HEK293 (cell line): ENCODE measurements around the gene SRP14.

ENCODE experiments used
- GLIS1 ChIP-seq: fragments of 450-650 bp; formaldehyde crosslinking; IDR thresholded peaks from 2 replicates; pipeline ENCODE4 v1.5.1; 2016; ENCODE audit warnings: missing biosample characterization, missing genetic modification characterization
- IKZF3 ChIP-seq: fragments of 450-650 bp; IDR thresholded peaks from 2 replicates; pipeline ENCODE4 v1.5.0; 2018; ENCODE audit warnings: missing biosample characterization, mild to moderate bottlenecking, missing genetic modification characterization, moderate library complexity
- KLF7 ChIP-seq: fragments of 450-650 bp; formaldehyde crosslinking; IDR thresholded peaks from 2 replicates; pipeline ENCODE4 v1.5.1; 2016; ENCODE audit warnings: missing biosample characterization, missing genetic modification characterization, borderline replicate concordance
- RBAK ChIP-seq: fragments of 450-650 bp; formaldehyde crosslinking; IDR thresholded peaks from 2 replicates; pipeline ENCODE4 v1.5.1; 2016; ENCODE audit warnings: missing biosample characterization, missing genetic modification characterization
- ZNF426 ChIP-seq: fragments of 450-650 bp; formaldehyde crosslinking; IDR thresholded peaks from 2 replicates; pipeline ENCODE4 v1.5.1; 2017; ENCODE audit warnings: missing biosample characterization, missing genetic modification characterization, mild to moderate bottlenecking, inconsistent platforms, moderate library complexity
- ZNF510 ChIP-seq: fragments of 450-650 bp; formaldehyde crosslinking; IDR thresholded peaks from 2 replicates; pipeline ENCODE4 v1.5.1; 2018; ENCODE audit warnings: mild to moderate bottlenecking, missing genetic modification characterization, missing biosample characterization; ENCODE audit not compliant: insufficient replicate concordance
- ZNF571 ChIP-seq: fragments of 450-650 bp; formaldehyde crosslinking; IDR thresholded peaks from 2 replicates; pipeline ENCODE4 v1.5.0; 2017; ENCODE audit warnings: missing biosample characterization, missing genetic modification characterization
- ZNF843 ChIP-seq: fragments of 450-650 bp; formaldehyde crosslinking; IDR thresholded peaks from 2 replicates; pipeline ENCODE4 v1.5.1; 2016; ENCODE audit warnings: missing biosample characterization, missing genetic modification characterization
- TF ChIP-seq, protein P1 (sequence below): fragments of 450-650 bp; formaldehyde crosslinking; IDR thresholded peaks from 2 replicates; pipeline ENCODE4 v1.5.1; 2017; ENCODE audit warnings: missing biosample characterization, missing genetic modification characterization
- TF ChIP-seq, protein P2 (sequence below): fragments of 450-650 bp; formaldehyde crosslinking; IDR thresholded peaks from 2 replicates; pipeline ENCODE4 v1.5.1; 2016; ENCODE audit warnings: missing biosample characterization, missing genetic modification characterization
- TF ChIP-seq, protein P3 (sequence below): fragments of 450-650 bp; formaldehyde crosslinking; IDR thresholded peaks from 2 replicates; pipeline ENCODE4 v1.5.1; 2016; ENCODE audit warnings: missing biosample characterization, missing genetic modification characterization

DNA sequence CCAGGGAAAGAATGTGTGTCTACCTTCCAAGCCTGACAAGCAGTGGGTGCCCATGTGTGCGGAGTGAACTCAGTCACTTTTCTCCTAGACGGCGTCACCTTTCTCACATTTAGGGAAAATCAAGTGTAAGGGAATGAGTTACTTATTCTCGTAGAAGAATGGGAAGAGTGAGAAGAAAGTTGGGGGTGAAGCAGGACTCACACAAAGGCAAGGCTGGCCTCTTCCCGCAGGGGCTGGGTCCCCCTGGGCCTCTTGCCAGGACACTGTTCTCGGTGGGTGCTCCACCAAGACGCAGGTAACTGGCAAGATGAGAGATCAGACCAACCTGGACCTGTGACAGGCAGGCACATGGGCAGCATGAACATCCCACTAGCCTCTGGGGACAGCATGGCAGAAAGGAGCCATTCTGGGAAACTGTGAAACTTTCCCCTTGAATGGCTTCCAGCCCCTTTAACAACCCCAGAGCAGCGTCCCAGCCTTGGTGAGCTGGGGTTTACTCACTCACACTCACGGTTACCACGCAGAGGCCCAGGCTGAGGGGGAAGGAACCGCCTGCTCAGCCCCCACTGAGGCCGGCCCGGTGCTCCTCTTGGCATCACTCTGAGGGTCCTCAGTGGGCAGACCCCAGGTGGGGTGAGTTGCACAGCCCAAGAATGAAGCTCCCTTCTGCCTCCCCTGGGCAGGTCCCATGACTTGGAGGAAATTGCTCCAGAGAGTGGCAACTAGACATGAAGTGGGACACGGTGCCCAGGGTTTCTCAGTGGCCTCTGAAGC is 15.0 kb upstream of the SRP14 start:
- no peak for TF ChIP-seq ZNF843 (tag by site-specific recombination)
- TF ChIP-seq ZNF571 (tag by site-specific recombination) = no peak
- TF ChIP-seq ZNF426 = no peak
- TF ChIP-seq, protein P1, sequence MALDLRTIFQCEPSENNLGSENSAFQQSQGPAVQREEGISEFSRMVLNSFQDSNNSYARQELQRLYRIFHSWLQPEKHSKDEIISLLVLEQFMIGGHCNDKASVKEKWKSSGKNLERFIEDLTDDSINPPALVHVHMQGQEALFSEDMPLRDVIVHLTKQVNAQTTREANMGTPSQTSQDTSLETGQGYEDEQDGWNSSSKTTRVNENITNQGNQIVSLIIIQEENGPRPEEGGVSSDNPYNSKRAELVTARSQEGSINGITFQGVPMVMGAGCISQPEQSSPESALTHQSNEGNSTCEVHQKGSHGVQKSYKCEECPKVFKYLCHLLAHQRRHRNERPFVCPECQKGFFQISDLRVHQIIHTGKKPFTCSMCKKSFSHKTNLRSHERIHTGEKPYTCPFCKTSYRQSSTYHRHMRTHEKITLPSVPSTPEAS (tag by site-specific recombination) = no peak
- TF ChIP-seq GLIS1 = no peak
- TF ChIP-seq, protein P2, sequence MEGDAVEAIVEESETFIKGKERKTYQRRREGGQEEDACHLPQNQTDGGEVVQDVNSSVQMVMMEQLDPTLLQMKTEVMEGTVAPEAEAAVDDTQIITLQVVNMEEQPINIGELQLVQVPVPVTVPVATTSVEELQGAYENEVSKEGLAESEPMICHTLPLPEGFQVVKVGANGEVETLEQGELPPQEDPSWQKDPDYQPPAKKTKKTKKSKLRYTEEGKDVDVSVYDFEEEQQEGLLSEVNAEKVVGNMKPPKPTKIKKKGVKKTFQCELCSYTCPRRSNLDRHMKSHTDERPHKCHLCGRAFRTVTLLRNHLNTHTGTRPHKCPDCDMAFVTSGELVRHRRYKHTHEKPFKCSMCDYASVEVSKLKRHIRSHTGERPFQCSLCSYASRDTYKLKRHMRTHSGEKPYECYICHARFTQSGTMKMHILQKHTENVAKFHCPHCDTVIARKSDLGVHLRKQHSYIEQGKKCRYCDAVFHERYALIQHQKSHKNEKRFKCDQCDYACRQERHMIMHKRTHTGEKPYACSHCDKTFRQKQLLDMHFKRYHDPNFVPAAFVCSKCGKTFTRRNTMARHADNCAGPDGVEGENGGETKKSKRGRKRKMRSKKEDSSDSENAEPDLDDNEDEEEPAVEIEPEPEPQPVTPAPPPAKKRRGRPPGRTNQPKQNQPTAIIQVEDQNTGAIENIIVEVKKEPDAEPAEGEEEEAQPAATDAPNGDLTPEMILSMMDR = no peak
- no peak for TF ChIP-seq KLF7 (tag by site-specific recombination)
- TF ChIP-seq ZNF510 (tag by site-specific recombination) = no peak
- TF ChIP-seq IKZF3 (tag by site-specific recombination) = no peak
- TF ChIP-seq RBAK (tag by site-specific recombination) = no peak
- TF ChIP-seq, protein P3, sequence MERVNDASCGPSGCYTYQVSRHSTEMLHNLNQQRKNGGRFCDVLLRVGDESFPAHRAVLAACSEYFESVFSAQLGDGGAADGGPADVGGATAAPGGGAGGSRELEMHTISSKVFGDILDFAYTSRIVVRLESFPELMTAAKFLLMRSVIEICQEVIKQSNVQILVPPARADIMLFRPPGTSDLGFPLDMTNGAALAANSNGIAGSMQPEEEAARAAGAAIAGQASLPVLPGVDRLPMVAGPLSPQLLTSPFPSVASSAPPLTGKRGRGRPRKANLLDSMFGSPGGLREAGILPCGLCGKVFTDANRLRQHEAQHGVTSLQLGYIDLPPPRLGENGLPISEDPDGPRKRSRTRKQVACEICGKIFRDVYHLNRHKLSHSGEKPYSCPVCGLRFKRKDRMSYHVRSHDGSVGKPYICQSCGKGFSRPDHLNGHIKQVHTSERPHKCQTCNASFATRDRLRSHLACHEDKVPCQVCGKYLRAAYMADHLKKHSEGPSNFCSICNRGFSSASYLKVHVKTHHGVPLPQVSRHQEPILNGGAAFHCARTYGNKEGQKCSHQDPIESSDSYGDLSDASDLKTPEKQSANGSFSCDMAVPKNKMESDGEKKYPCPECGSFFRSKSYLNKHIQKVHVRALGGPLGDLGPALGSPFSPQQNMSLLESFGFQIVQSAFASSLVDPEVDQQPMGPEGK = no peak
